DOHH2 (cell line): Measurements from ENCODE around the gene CHD8.

Experiments
- EZH2phosphoT487 ChIP-seq: fragments of 200-600 bp; sonication (generic); IDR thresholded peaks from 2 replicates; pipeline ENCODE4 v1.6.1; 2017; ENCODE audit warnings: borderline replicate concordance, mild to moderate bottlenecking, antibody characterized with exemption, low read length, moderate library complexity, mixed read lengths
- TF ChIP-seq, protein P1 (sequence below): fragments of 200-600 bp; sonication (generic); IDR thresholded peaks from one replicate; pipeline ENCODE4 v1.5.1; 2014; ENCODE audit warnings: antibody characterized with exemption, mild to moderate bottlenecking, low read depth, low read length; ENCODE audit not compliant: poor library complexity, severe bottlenecking

DNA sequence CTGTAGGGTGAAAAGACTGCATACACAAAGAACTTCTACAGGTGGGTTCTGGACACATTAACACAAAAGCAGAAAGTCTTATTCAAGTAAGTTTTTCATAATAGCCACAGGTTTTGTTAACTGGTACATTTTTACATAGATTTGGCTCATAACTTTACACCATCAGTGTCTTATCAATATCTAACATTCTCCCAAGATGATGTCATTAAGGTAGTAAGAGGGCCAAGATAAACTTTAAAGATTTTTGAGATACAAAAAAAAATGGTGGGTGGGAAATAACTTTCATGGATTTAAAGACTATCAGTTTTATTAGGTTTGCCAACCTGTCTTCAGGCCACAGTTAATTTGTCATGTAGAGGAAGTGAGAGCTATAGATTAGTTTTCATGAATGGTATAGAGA, 73.8 kb downstream of the CHD8 start:
- TF ChIP-seq EZH2phosphoT487: no peak
- TF ChIP-seq, protein P1, sequence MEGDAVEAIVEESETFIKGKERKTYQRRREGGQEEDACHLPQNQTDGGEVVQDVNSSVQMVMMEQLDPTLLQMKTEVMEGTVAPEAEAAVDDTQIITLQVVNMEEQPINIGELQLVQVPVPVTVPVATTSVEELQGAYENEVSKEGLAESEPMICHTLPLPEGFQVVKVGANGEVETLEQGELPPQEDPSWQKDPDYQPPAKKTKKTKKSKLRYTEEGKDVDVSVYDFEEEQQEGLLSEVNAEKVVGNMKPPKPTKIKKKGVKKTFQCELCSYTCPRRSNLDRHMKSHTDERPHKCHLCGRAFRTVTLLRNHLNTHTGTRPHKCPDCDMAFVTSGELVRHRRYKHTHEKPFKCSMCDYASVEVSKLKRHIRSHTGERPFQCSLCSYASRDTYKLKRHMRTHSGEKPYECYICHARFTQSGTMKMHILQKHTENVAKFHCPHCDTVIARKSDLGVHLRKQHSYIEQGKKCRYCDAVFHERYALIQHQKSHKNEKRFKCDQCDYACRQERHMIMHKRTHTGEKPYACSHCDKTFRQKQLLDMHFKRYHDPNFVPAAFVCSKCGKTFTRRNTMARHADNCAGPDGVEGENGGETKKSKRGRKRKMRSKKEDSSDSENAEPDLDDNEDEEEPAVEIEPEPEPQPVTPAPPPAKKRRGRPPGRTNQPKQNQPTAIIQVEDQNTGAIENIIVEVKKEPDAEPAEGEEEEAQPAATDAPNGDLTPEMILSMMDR: no peak
